Panc1 (cell line): ENCODE results near the gene UBE2J2. TPM values are rescaled to one million over a fixed set of nuclear protein-coding genes. Genes with fewer than 3 reads are reported as not detected.

ENCODE experiments used
- ATAC-seq: fragments of 200-7000 bp; cut with Tn5 transposase; 2 replicates; pipeline ENCODE4 v1.9.1; 2020; ENCODE audit warnings: mild to moderate bottlenecking, moderate library complexity
- BruUV-seq: library from RNA; stranded (reverse); fragments of 400-500 nt; replicated peaks from 2 replicates; lab custom pipeline; 2021; lab: Mats Ljungman, UMichigan
- CTCF ChIA-PET: fragments of 300-600 bp; sonication (Branson Sonifier 250); formaldehyde crosslinking; loops from one replicate; lab custom pipeline; 2022; ENCODE audit warnings: antibody characterized with exemption; lab: Charles Lee
- POLR2A ChIA-PET: fragments of 300-600 bp; sonication (Branson Sonifier 250); formaldehyde crosslinking; loops from one replicate; lab custom pipeline; 2022; ENCODE audit warnings: antibody characterized with exemption; lab: Charles Lee
- DNase-seq: peaks from one replicate; pipeline ENCODE4 v3.0.0-alpha.2; 2010; ENCODE audit warnings: low read depth, low spot score
- H3K27ac ChIP-seq: 2 replicates; pipeline ENCODE4 v1.5.1; 2011; ENCODE audit warnings: mild to moderate bottlenecking, low read length, inconsistent platforms
- H3K27me3 ChIP-seq: fragments of 200-500 bp; sonication (Bioruptor generic); 2 replicates; pipeline ENCODE4 v1.6.0; 2014; ENCODE audit warnings: low read length, inconsistent platforms; ENCODE audit not compliant: control insufficient read depth, insufficient read depth
- H3K36me3 ChIP-seq: fragments of 200-500 bp; sonication (Bioruptor generic); 2 replicates; pipeline ENCODE4 v1.5.1; 2014; ENCODE audit warnings: inconsistent platforms, mild to moderate bottlenecking, low read length, moderate library complexity; ENCODE audit not compliant: control insufficient read depth, insufficient read depth
- H3K4me1 ChIP-seq: 2 replicates; pipeline ENCODE4 v1.5.1; 2011; ENCODE audit warnings: inconsistent platforms, mild to moderate bottlenecking, low read length, moderate library complexity; ENCODE audit not compliant: control insufficient read depth, insufficient read depth
- H3K4me3 ChIP-seq, 2 experiments: 2 replicates each; pipeline ENCODE4 v1.5.1; 2011 to 2012; ENCODE audit warnings: low read depth in 2 of 2, low read length in 2 of 2, mild to moderate bottlenecking in 2 of 2, inconsistent platforms in 1 of 2, moderate library complexity in 1 of 2
- H3K9me3 ChIP-seq: fragments of 200-500 bp; sonication (Bioruptor generic); 2 replicates; pipeline ENCODE4 v1.5.1; 2014; ENCODE audit warnings: low read depth, mild to moderate bottlenecking, inconsistent platforms, low read length, moderate library complexity; ENCODE audit not compliant: control insufficient read depth, insufficient read depth
- POLR2AphosphoS5 ChIP-seq: IDR thresholded peaks from 2 replicates; pipeline ENCODE4 v1.6.1; 2012; ENCODE audit warnings: mild to moderate bottlenecking, low read depth, low read length, moderate library complexity
- SIN3A ChIP-seq: IDR thresholded peaks from 2 replicates; pipeline ENCODE4 v1.6.1; 2012; ENCODE audit warnings: low read depth, mild to moderate bottlenecking, low read length, moderate library complexity, borderline replicate concordance; ENCODE audit not compliant: insufficient read depth
- TCF7L2 ChIP-seq: IDR thresholded peaks from 2 replicates; pipeline ENCODE4 v1.6.1; 2011; ENCODE audit warnings: mild to moderate bottlenecking, low read depth, low read length, inconsistent platforms
- in situ Hi-C: cut with HindIII; loops from 2 replicates; pipeline ENCODE4 v1.10.0; 2016; ENCODE audit warnings: low sequenced_read_pairs, low pct_unique_long_range_greater_than_20kb
- intact Hi-C: fragments of 100-400 bp; cut with micrococcal nuclease; formaldehyde crosslinking; loops from one replicate; pipeline ENCODE4 v1.10.0; 2022; ENCODE audit not compliant: unreplicated experiment
- total RNA-seq: library from RNA; stranded (reverse); gene quantifications from one replicate; pipeline ENCODE4 v1.2.1, GENCODE V29; 2021; ENCODE audit not compliant: unreplicated experiment
- TF ChIP-seq, protein P1 (sequence below): fragments of 450-650 bp; IDR thresholded peaks from 2 replicates; pipeline ENCODE4 v1.5.1; 2017; ENCODE audit warnings: mild to moderate bottlenecking
- TF ChIP-seq, protein P2 (sequence below), 2 experiments: IDR thresholded peaks; 2 replicates each; pipeline ENCODE4 v1.6.1; 2011 to 2012; ENCODE audit warnings: low read depth in 2 of 2, control low read depth in 1 of 2, low read length in 1 of 2, mild to moderate bottlenecking in 1 of 2, moderate library complexity in 1 of 2; ENCODE audit not compliant: insufficient read depth in 1 of 2

Gene UBE2J2
- total RNA-seq, 1 experiment from 2014 or later: 101 TPM

DNA sequence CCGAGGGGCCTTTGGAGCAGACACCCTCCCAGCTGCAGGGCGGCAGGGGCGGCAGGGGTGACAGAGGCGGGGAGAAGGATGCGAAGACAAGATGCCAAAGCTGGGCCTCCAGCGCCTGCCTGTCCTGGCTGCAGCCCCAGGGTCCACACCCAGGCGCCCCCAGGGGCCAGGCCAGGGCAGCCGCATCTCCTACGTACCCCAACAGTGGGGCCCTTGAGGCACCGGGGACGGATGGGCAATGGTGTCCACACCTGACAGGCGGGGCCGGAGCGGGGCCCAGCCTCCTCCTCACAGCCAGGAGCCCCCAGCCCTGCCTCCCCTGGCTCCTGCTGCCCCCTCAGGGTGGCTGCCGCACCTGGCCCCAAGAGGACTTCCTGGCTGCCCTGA lies 34.4 kb downstream of the UBE2J2 start:
- Histone ChIP-seq H3K4me1 (peaks cover 73% of the 10 kb centered on the region), H3K27me3 (no peaks in the 10 kb centered on the region), H3K9me3 (no peaks in the 10 kb centered on the region), H3K27ac (peak overlapping the region; percentile 82), H3K4me3 (no peak overlapping the region), H3K36me3 (no peaks in the 10 kb centered on the region)
- intact Hi-C loops: no loop called here
- in situ Hi-C loops: no loop called here
- no peak for ATAC-seq
- TF ChIP-seq TCF7L2 (no peak), SIN3A (no peak), POLR2AphosphoS5 (no peak)
- TF ChIP-seq, protein P1, sequence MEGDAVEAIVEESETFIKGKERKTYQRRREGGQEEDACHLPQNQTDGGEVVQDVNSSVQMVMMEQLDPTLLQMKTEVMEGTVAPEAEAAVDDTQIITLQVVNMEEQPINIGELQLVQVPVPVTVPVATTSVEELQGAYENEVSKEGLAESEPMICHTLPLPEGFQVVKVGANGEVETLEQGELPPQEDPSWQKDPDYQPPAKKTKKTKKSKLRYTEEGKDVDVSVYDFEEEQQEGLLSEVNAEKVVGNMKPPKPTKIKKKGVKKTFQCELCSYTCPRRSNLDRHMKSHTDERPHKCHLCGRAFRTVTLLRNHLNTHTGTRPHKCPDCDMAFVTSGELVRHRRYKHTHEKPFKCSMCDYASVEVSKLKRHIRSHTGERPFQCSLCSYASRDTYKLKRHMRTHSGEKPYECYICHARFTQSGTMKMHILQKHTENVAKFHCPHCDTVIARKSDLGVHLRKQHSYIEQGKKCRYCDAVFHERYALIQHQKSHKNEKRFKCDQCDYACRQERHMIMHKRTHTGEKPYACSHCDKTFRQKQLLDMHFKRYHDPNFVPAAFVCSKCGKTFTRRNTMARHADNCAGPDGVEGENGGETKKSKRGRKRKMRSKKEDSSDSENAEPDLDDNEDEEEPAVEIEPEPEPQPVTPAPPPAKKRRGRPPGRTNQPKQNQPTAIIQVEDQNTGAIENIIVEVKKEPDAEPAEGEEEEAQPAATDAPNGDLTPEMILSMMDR: no peak; the same call in 1 of the 2 replicates
- TF ChIP-seq, protein P2, sequence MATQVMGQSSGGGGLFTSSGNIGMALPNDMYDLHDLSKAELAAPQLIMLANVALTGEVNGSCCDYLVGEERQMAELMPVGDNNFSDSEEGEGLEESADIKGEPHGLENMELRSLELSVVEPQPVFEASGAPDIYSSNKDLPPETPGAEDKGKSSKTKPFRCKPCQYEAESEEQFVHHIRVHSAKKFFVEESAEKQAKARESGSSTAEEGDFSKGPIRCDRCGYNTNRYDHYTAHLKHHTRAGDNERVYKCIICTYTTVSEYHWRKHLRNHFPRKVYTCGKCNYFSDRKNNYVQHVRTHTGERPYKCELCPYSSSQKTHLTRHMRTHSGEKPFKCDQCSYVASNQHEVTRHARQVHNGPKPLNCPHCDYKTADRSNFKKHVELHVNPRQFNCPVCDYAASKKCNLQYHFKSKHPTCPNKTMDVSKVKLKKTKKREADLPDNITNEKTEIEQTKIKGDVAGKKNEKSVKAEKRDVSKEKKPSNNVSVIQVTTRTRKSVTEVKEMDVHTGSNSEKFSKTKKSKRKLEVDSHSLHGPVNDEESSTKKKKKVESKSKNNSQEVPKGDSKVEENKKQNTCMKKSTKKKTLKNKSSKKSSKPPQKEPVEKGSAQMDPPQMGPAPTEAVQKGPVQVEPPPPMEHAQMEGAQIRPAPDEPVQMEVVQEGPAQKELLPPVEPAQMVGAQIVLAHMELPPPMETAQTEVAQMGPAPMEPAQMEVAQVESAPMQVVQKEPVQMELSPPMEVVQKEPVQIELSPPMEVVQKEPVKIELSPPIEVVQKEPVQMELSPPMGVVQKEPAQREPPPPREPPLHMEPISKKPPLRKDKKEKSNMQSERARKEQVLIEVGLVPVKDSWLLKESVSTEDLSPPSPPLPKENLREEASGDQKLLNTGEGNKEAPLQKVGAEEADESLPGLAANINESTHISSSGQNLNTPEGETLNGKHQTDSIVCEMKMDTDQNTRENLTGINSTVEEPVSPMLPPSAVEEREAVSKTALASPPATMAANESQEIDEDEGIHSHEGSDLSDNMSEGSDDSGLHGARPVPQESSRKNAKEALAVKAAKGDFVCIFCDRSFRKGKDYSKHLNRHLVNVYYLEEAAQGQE (IDR thresholded peaks at IDR 0.05; ENCODE audit: insufficient read depth in 1 of 2, low read depth in 2 of 2, low read length in 1 of 2): no peak
- DNase-seq: no peak
- POLR2A ChIA-PET: no interaction called here
- CTCF ChIA-PET: no interaction called here
- no TSS peak for BruUV-seq

GRCh38 chr1:1238702-1239178 lies 34.9 kb downstream of the UBE2J2 start:
- peak overlapping the region; percentile 82 for H3K27ac ChIP-seq
- H3K9me3 ChIP-seq: no peaks in the 10 kb centered on the region
- no peaks in the 10 kb centered on the region for H3K27me3 ChIP-seq
- in situ Hi-C loops (no loop called here), intact Hi-C loops (no loop called here)
- no peak overlapping the region for H3K4me3 ChIP-seq
- ATAC-seq (no peak), DNase-seq (no peak)
- TF ChIP-seq SIN3A (no peak), TCF7L2 (no peak), POLR2AphosphoS5 (no peak)
- TF ChIP-seq, protein P1: no peak
- TF ChIP-seq, protein P2 (IDR thresholded peaks at IDR 0.05; ENCODE audit: insufficient read depth in 1 of 2, low read depth in 2 of 2, low read length in 1 of 2): no peak
- no peaks in the 10 kb centered on the region for H3K36me3 ChIP-seq
- H3K4me1 ChIP-seq: peaks cover 73% of the 10 kb centered on the region
- BruUV-seq: no TSS peak
- ChIA-PET CTCF (interaction anchor here (0.9 kb wide), 1 partner anchor 116 kb away, joined by 3 read pairs; no protein-coding TSS in a partner anchor), POLR2A (no interaction called here)
